AG04450 (cell line): ENCODE measurements around the gene CAMKMT. TPM values are rescaled to one million over a fixed set of nuclear protein-coding genes. Genes with fewer than 3 reads are reported as not detected.

Experiments used
- CTCF ChIA-PET: fragments of 300-600, 350-600 bp; formaldehyde crosslinking; extraction: SDS; loops from one replicate; lab custom pipeline; 2022; ENCODE audit warnings: antibody characterized with exemption, inconsistent platforms; lab: Charles Lee
- POLR2A ChIA-PET: fragments of 350-600 bp; formaldehyde crosslinking; extraction: SDS; loops from one replicate; lab custom pipeline; 2021; ENCODE audit warnings: antibody characterized with exemption, inconsistent platforms; lab: Yijun Ruan, JAX
- DNase-seq: peaks from one replicate; pipeline ENCODE4 v3.0.0-alpha.2; 2011; ENCODE audit warnings: low read depth, low spot score
- H3K27ac ChIP-seq: one replicate; pipeline ENCODE4 v1.5.1; 2012; ENCODE audit warnings: low read depth, low read length, control low read depth
- H3K27me3 ChIP-seq: one replicate; pipeline ENCODE4 v1.6.0; 2012; ENCODE audit warnings: low read length; ENCODE audit not compliant: control insufficient read depth, insufficient read depth
- H3K4me3 ChIP-seq: 2 replicates; pipeline ENCODE4 v1.5.1; 2011; ENCODE audit warnings: mild to moderate bottlenecking, low read depth, low read length, control low read depth
- H3K9me3 ChIP-seq: 2 replicates; pipeline ENCODE4 v1.5.1; 2012; ENCODE audit warnings: low read length; ENCODE audit not compliant: control insufficient read depth, insufficient read depth
- CTCF ChIP-seq: IDR thresholded peaks from 2 replicates; pipeline ENCODE4 v1.5.1; 2011; ENCODE audit warnings: low read depth, low read length, control low read depth, inconsistent platforms
- polyA plus RNA-seq: library from polyadenylated mRNA; depleted of rRNA; stranded (reverse); fragments of >200 nt; gene quantifications from 2 replicates; pipeline ENCODE4 v1.2.3, GENCODE V29; 2011

CAMKMT gene
- polyA plus RNA-seq, 1 experiment = 10.2 TPM

- Histone ChIP-seq H3K27me3 (no peaks in the 10 kb centered on the region), H3K4me3 (no peak overlapping the region), H3K27ac (no peak overlapping the region), H3K9me3 (no peaks in the 10 kb centered on the region)
- POLR2A ChIA-PET = interaction anchor here (3.0 kb wide), 1 partner anchor 15 kb away, joined by 15 read pairs; the partner anchor contains the start of genes CAMKMT and PREPL
- TF ChIP-seq CTCF = no peak
- CTCF ChIA-PET = interaction anchor here (0.7 to 3.0 kb wide), 4 partner anchors 56 to 303 kb away, joined by 3 to 6 read pairs (median 3); no protein-coding TSS in a partner anchor
- DNase-seq = no peak
Observed at GRCh38 chr2:44347526-44347925, 14.2 kb upstream of the CAMKMT start.

- Histone ChIP-seq H3K9me3 (no peaks in the 10 kb centered on the region), H3K4me3 (no peak overlapping the region), H3K27me3 (no peaks in the 10 kb centered on the region), H3K27ac (no peak overlapping the region)
- DNase-seq = no peak
- ChIA-PET POLR2A (interaction anchor here (3.0 kb wide), 1 partner anchor 14 kb away, joined by 15 read pairs; the partner anchor contains the start of genes CAMKMT and PREPL), CTCF (interaction anchor here (0.9 to 3.0 kb wide), 6 partner anchors 11 to 261 kb away, joined by 3 to 6 read pairs (median 4); partner anchors contain the start of genes CAMKMT and PREPL)
- TF ChIP-seq CTCF = no peak
Observed at GRCh38 chr2:44348400-44348799, 13.3 kb upstream of the CAMKMT start.

GRCh38 chr2:44349506-44349905 is 12.2 kb upstream of the CAMKMT start:
- no peak for TF ChIP-seq CTCF
- ChIA-PET CTCF (interaction anchor here (3.0 kb wide), 1 partner anchor 104 kb away, joined by 6 read pairs; no protein-coding TSS in a partner anchor), POLR2A (interaction anchor here (3.0 kb wide), 1 partner anchor 13 kb away, joined by 15 read pairs; the partner anchor contains the start of genes CAMKMT and PREPL)
- no peaks in the 10 kb centered on the region for H3K9me3 ChIP-seq
- H3K27ac ChIP-seq = no peak overlapping the region
- no peak for DNase-seq
- no peaks in the 10 kb centered on the region for H3K27me3 ChIP-seq
- H3K4me3 ChIP-seq = no peak overlapping the region

GRCh38 chr2:44351088-44351487 is 10.7 kb upstream of the CAMKMT start:
- DNase-seq = no peak
- ChIA-PET CTCF (interaction anchor here (1.3 to 2.2 kb wide), 4 partner anchors 10 to 307 kb away, joined by 4 to 11 read pairs (median 6); partner anchors contain the start of genes CAMKMT and PREPL), POLR2A (interaction anchor here (2.6 kb wide), 1 partner anchor 11 kb away, joined by 15 read pairs; the partner anchor contains the start of genes CAMKMT and PREPL)
- no peak for TF ChIP-seq CTCF
- Histone ChIP-seq H3K9me3 (no peaks in the 10 kb centered on the region), H3K27ac (no peak overlapping the region), H3K27me3 (no peaks in the 10 kb centered on the region), H3K4me3 (no peak overlapping the region)

GRCh38 chr2:44351676-44352075 is 10.1 kb upstream of the CAMKMT start:
- no peak for TF ChIP-seq CTCF
- Histone ChIP-seq H3K4me3 (no peak overlapping the region), H3K27me3 (no peaks in the 10 kb centered on the region), H3K27ac (peak overlapping the region; percentile 63), H3K9me3 (no peaks in the 10 kb centered on the region)
- DNase-seq = no peak
- POLR2A ChIA-PET = interaction anchor here (0.5 to 2.6 kb wide), 2 partner anchors 10 to 36 kb away, joined by 5 to 15 read pairs; partner anchors contain the start of genes CAMKMT and PREPL
- CTCF ChIA-PET = interaction anchor here (0.7 to 2.2 kb wide), 5 partner anchors 10 to 307 kb away, joined by 3 to 11 read pairs (median 5); partner anchors contain the start of genes CAMKMT and PREPL
